HL-60/S4 treated with phorbol 12-myristate 13-acetate at 8.2 ng/mL for 4 days and 3 days (cell line): ENCODE results near the gene PARD3B.

ENCODE experiments used
- in situ Hi-C: fragments of 300-500 bp; cut with MboI; formaldehyde crosslinking; loops from 2 replicates; pipeline ENCODE4 v1.15.0; 2022; ENCODE audit warnings: low sequenced_read_pairs

The PARD3B gene

GRCh38 chr2:205367331-205367935, 822.2 kb downstream of the PARD3B start:
- in situ Hi-C loops: no loop called here

- in situ Hi-C loops: no loop called here
Observed at GRCh38 chr2:205369813-205370212, 824.5 kb downstream of the PARD3B start.

- in situ Hi-C loops: no loop called here
Observed at GRCh38 chr2:205370726-205371125, 825.5 kb downstream of the PARD3B start.

- in situ Hi-C loops: no loop called here
Observed at GRCh38 chr2:205372141-205372540, 826.9 kb downstream of the PARD3B start.

- in situ Hi-C loops: no loop called here
Observed at GRCh38 chr2:205375461-205376448, 830.5 kb downstream of the PARD3B start.

- in situ Hi-C loops: no loop called here
Observed at GRCh38 chr2:205377324-205377723, 832.0 kb downstream of the PARD3B start.

- in situ Hi-C loops: no loop called here
Observed at GRCh38 chr2:205383601-205384000, 838.3 kb downstream of the PARD3B start.

GRCh38 chr2:205386109-205386508, 840.8 kb downstream of the PARD3B start:
- in situ Hi-C loops: no loop called here

- in situ Hi-C loops: no loop called here
Observed at GRCh38 chr2:205387350-205388055, 842.2 kb downstream of the PARD3B start.

GRCh38 chr2:205390866-205391265, 845.6 kb downstream of the PARD3B start:
- in situ Hi-C loops: no loop called here

- in situ Hi-C loops: no loop called here
Observed at GRCh38 chr2:205401511-205401910, 856.2 kb downstream of the PARD3B start.

- in situ Hi-C loops: no loop called here
Observed at GRCh38 chr2:205402011-205402410, 856.7 kb downstream of the PARD3B start.

- in situ Hi-C loops: no loop called here
Observed at GRCh38 chr2:205403244-205403825, 858.1 kb downstream of the PARD3B start.

- in situ Hi-C loops: no loop called here
Observed at GRCh38 chr2:205405194-205405593, 859.9 kb downstream of the PARD3B start.

- in situ Hi-C loops: no loop called here
Observed at GRCh38 chr2:205405752-205406151, 860.5 kb downstream of the PARD3B start.

GRCh38 chr2:205407984-205408383, 862.7 kb downstream of the PARD3B start:
- in situ Hi-C loops: no loop called here

GRCh38 chr2:205408696-205409095, 863.4 kb downstream of the PARD3B start:
- in situ Hi-C loops: no loop called here

GRCh38 chr2:205409411-205409810, 864.1 kb downstream of the PARD3B start:
- in situ Hi-C loops: no loop called here

- in situ Hi-C loops: no loop called here
Observed at GRCh38 chr2:205411558-205411957, 866.3 kb downstream of the PARD3B start.

- in situ Hi-C loops: no loop called here
Observed at GRCh38 chr2:205424326-205424725, 879.1 kb downstream of the PARD3B start.

- in situ Hi-C loops: no loop called here
Observed at GRCh38 chr2:205425102-205425501, 879.8 kb downstream of the PARD3B start.
